GM19351 (cell line): ENCODE results near the gene PRX.
"Not testable (repeated sequence)": the region's sequence is repeated elsewhere in the genome, so short reads cannot be mapped to it uniquely, and the experiment has no call there.

Experiments
- ATAC-seq: cut with Tn5 transposase; IDR thresholded peaks from one replicate; pipeline ENCODE4 v1.9.1; 2021; ENCODE audit warnings: mild to moderate bottlenecking, moderate library complexity; ENCODE audit not compliant: unreplicated experiment

Gene PRX, protein sequence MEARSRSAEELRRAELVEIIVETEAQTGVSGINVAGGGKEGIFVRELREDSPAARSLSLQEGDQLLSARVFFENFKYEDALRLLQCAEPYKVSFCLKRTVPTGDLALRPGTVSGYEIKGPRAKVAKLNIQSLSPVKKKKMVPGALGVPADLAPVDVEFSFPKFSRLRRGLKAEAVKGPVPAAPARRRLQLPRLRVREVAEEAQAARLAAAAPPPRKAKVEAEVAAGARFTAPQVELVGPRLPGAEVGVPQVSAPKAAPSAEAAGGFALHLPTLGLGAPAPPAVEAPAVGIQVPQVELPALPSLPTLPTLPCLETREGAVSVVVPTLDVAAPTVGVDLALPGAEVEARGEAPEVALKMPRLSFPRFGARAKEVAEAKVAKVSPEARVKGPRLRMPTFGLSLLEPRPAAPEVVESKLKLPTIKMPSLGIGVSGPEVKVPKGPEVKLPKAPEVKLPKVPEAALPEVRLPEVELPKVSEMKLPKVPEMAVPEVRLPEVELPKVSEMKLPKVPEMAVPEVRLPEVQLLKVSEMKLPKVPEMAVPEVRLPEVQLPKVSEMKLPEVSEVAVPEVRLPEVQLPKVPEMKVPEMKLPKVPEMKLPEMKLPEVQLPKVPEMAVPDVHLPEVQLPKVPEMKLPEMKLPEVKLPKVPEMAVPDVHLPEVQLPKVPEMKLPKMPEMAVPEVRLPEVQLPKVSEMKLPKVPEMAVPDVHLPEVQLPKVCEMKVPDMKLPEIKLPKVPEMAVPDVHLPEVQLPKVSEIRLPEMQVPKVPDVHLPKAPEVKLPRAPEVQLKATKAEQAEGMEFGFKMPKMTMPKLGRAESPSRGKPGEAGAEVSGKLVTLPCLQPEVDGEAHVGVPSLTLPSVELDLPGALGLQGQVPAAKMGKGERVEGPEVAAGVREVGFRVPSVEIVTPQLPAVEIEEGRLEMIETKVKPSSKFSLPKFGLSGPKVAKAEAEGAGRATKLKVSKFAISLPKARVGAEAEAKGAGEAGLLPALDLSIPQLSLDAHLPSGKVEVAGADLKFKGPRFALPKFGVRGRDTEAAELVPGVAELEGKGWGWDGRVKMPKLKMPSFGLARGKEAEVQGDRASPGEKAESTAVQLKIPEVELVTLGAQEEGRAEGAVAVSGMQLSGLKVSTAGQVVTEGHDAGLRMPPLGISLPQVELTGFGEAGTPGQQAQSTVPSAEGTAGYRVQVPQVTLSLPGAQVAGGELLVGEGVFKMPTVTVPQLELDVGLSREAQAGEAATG (N-terminal part only)

DNA sequence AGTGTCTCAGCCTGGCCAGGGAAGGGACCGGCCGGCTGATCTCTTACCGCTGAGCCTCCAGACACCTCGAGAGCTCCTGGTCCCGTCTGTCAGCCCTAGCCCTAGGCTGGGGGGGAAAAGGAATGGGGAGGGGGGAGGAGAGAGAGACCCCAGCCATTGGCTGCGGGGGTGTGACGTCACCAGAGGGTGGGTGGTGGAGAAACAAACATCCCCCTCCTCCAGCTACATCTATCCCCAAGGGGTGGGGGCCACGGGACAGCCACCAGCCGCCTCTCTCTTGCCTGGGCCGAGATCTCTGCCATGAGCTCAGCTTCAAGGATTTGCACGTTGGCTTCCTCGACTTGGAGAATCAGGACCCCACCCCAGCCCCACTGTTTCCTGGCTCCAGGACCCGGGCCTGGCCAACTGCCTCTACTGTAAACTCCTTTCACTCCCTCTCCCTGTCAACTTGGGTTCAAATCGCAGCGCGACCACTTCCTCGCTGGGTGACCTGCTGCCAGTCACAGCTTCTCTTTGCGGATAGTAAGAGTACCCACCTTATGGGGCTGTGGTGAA is at the start of gene PRX:
Gene PRX (minus strand): TSS at position 88 of the 555 bp plus-strand sequence. CDS start 5,446 bp downstream, outside the sequence.
- ATAC-seq, result no peak

DNA sequence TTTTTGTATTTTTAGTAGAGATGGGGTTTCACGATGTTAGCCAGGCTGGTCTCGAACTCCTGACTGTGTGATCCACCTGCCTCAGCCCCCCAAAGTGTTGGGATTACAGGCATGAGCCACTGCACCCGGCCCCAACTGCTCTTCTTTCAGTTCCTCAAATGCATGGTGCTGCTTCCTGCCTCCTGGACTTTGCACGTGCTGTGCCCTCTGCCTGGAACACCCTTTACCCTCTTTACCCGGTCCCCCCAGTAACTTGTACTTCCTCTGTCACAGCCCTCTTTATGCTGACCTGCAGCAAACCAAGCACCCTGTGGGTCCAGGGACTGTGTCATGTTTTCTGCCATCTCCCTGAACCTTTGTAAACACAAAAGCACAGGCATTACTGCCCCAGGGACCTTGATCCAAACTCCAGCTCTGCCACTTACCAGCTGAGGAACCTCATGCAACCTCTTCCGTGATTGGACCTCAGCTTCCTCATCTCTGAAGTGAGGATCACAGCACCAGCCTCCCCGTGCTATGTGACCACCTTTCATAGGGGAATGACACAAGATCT is 48.6 kb upstream of the PRX start:
- ATAC-seq, result no peak

DNA sequence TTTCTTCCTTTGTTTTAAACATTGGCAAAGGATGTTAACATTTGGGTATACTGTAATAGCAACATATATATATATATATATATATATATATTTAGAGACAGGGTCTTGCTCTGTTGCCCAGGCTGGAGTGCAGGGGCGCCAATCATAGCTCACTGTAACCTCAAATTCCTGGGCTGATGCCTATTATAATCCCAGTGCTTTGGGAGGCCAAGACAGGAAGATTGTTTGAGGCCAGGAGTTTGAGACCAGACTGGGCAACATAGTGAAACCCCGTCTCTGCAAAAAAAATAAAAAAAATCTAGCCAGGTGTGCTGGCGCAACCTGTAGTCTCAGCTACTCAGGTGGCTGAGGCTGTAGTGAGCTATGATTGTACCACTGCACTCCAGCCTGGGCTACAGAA is 47.0 kb upstream of the PRX start:
- ATAC-seq, result no peak

DNA sequence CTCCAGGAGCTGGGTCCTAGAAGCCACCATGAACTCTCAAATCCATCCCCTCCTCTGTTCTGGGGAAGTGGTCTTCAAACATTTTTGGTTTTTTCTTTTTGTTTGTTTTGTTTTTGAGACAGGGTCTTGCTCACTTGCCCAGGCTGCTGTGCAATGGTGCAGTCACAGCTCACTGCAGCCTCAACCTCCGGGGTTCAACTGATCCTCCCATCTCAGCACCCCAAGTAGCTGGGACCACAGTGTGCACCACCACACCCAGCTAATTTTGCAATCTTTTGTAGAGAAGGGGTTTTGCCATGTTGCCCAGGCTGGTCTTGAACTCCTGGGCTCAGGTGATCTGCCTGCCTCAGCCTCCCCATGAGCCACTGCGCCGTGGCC is 45.4 kb upstream of the PRX start:
- ATAC-seq, result no peak

DNA sequence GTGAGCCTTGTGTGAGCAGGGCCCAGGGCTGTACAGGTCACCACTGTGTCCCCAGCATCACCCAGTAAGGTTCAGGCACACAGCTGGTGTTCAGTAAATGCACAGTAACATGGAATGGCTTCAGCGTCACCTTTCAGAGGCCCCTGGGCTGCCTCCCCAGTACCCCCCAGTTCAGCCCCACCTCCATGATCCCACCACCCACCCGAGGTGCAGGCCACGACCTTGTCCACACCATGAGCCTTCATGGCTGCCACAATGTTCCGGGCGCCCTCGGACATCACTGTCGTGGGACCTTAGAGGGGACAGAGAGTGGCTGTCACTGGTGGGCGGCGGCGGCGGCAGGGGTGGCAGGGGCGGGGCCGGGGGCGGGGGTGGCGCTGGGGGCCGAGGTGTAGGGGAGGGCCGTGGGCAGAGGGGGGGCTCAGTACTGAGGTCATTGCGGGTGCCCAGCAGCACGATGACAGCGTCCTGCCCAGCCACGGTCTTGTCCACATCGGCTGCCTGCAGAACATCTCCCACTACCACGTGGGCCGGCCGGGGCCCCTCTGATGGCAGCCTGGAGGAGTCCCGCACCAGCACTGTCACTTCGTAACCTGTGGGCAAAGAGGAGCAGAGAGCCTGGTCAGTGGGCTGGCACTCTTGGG is 44.9 kb upstream of the PRX start:
- ATAC-seq, result no peak

DNA sequence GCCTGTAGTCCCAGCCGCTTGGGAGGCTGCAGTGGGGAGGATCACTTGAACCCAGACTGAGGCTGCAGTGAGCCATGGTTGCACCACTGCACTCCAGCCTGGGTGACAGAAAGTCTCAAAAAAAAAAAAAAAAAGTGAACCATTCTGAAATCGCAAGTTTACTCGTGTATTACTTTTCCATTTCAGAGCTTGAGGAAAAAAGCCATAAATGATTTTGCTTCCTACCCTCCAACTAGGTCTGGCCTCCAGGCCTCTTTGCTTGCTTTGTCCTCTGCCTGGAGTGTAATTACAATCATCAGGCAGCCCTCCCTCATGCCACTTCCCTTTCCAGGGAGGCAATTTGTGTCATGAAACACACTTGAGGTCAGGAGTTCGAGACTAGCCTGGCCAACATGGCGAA is 43.9 kb upstream of the PRX start:
- no peak for ATAC-seq

DNA sequence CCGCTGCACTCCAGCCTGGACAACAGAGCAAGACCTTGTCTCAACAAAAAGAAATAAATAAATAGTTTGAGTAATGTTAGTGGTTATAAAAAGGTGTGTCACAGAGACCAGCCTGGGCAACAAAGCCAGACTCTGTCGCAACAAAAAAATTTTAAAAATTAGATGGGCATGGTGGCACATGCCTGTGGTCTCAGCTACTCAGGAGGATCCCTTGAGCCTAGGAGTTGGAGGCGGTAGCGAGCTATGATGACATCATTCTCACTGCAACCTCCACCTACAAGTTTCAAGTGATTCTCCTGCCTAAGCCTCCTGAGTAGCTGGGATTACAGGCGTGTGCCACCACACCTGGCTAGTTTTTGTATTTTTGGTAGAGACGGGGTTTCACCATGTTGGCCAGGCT is 40.8 kb upstream of the PRX start:
- not testable (repeated sequence) for ATAC-seq

DNA sequence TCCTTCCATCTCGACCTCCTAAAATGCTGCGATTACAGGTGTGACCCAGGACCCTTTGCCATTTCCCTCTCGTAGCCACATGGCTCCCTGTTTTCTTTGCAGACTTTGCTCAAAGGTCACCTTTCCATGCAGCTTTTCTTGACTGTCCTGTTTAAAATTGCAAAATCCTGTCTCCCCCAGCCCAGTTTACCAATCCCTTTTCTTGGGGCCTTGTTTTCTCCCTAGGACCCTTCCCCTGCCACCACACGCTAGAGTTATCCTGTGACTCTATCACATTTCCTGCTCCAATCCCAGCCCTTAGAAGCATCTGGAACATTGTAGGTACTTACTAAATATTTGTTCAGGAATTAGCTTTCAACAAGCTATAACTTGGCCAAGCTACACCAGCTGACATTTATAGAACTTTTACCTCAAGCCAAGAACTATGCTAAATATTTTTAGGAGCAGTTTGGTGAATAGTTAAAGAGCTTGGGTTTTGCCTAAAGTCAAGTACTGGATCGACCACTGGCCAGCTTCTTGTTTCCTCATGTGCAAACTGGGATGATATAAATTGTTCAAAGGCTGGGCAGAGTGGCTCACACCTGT is 40.1 kb upstream of the PRX start:
- no peak for ATAC-seq

DNA sequence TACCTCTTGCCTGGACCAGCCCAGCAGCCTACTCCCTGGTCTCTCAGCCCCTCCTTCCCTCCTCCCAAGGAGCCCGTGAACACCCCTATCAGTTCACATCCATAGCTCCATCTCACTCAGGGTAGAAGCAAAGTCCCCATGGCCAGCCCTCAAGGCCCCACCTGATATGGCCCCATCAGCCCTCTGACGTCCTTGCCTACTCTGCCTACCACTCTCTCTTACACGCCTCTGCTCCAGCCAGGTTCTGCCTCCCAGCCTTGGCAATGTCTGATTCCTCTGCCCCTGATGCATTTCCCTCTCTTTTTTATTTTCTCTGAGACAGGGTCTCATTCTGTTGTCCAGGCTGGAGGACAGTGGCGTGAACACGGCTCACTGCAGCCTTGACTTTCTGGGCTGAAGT is 38.8 kb upstream of the PRX start:
- no peak for ATAC-seq

DNA sequence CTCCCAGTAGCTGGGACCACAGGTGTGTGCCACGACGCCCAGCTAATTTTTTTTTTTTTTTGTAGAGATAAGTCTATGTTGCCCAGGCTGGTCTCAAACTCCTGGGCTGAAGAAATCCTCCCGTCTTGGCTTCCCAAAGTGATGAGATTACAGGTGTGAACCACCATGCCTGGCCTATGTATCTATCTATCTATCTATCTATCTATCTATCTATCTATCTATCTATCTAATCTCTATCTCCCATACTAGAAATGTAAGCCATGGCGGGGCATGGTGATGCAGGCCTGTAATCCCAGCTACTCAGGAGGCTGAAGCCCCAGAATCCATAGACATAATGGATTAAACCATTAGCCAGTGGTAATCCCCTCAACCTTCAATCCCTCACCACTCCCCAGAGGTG is 37.5 kb upstream of the PRX start:
- ATAC-seq, result no peak

DNA sequence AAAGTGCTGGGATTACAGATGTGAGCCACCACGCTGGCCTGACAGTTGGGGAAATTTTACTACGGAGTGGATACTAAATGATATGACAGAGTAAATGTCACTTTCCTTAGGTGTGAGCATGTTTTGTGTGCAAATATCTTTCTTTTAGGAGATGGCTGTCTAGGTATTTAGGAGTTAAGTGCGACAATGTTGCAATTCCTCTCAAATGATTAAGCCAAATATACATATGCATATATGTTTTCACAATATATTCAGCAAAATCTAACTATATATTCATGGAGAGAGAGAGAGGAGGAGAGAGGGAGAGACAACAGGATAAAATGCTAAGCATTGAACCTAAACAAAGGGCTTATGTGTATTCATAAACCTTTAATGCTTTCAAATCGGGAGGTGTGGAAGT is 36.3 kb upstream of the PRX start:
- no peak for ATAC-seq

DNA sequence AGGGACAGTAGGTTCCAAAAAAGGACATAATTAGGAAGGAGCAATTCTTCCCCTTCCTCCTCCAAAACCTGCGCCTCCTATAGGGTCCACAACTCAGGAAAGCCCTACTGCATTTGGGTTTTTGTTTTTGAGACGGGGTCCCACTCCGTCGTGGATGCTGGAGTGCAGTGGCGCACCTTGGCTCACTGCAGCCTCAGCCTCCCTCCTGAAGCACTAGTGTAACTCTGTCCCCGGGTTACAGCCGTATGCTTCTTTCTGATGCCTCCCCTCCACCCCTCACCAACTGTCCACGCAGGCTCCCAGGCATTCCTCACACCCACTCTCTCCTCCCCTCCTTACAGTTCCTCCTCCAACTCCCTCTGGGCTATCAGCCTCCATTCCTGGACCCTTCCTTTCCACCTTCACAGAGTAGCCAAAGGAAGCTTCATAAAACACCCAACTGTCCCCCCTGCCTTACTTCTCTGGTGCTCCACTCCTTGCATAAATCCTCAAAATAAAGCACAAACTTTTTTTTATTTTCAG is 33.1 kb upstream of the PRX start:
- no peak for ATAC-seq

DNA sequence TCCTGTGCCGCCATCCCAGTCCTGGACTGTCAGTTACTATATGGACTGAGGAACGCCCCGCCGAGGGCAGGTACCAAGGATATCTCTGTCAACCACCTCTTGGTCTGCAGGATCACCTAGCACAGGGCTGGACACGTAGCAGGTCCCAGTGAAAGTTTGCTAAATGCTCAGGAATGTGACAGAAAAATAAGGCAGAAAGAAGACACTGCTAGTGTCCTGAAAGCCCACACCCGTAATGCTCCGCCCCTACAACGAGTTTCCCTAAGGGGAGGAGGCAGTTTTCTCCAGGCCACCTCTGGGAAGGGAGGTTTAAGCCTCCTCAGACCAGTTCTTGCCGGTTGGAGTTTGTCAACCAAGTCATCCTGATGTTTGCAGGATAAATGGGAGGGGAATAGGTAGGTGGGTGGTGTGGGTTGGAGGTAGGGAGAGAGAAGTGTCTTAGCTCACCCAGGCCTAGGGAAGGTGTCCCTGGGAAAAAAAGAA is 32.6 kb upstream of the PRX start:
- ATAC-seq, result no peak

DNA sequence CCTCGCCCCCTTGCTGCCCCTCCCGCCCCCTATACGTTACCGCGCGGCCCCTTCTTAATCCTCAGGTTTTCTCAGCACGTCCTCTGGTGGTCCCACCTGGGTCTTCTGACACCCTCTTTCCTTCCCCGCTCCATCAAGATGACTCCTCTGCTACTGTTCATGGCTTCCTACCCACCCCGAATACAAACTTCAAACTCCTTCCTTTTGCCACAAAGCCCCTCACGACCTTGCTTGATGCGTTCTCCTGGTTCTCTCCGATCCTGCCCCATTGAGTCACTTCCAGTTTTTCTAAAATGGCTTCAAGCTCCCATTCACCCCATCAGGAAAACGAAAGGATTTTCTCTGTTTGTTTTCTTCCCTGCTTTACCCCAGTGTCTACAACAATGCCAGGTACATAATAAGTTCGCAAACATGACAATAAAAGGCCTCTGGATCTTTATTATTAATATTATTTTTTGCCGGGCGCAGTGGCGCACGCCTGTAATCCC is 31.7 kb upstream of the PRX start:
- ATAC-seq, result no peak

DNA sequence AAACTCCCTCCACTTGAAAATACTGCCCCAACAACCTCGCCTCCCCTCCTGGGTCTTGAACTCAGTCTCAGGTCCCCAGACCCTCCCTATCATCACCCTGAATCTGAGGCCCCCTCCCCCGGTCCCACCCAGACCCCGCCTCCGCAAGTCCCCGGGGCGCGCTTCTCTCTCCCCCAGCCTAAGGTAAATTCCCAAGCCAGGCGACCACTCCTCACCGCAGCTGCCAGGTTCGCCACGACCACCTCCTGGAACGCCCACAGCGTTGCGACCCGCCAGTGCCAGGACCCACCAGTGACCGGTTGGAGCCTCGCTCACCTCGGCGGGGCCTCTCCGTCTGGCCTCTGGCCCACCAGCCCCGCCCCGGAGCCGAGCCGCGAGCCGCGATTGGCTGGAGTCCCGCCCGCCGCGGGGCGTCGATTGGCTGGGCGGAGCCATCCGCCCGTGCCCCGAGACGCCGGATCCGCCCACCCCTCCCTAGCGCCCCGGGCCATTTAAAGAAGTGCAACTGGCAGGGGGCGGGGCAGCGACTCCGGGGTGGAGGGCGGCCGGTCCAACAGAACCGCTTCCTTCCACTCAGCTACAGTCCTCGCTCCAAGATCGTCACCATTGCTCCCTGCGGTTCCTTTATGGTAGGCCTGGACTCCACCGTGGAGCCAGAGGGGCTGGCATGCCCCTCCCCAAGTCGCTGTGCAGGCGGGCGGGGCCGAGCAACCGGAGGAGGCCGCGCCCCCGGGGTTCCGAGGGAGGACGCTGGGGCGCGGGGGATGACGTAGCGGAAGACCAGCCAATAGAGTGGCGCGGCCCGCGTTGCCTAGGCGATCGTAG is 31.0 kb upstream of the PRX start, which contains the start of gene SERTAD3:
Gene SERTAD3 (minus strand): TSS at position 336 of the 825 bp plus-strand sequence. CDS start 2,255 bp downstream, outside the sequence.
- ATAC-seq, result peak; percentile 62

DNA sequence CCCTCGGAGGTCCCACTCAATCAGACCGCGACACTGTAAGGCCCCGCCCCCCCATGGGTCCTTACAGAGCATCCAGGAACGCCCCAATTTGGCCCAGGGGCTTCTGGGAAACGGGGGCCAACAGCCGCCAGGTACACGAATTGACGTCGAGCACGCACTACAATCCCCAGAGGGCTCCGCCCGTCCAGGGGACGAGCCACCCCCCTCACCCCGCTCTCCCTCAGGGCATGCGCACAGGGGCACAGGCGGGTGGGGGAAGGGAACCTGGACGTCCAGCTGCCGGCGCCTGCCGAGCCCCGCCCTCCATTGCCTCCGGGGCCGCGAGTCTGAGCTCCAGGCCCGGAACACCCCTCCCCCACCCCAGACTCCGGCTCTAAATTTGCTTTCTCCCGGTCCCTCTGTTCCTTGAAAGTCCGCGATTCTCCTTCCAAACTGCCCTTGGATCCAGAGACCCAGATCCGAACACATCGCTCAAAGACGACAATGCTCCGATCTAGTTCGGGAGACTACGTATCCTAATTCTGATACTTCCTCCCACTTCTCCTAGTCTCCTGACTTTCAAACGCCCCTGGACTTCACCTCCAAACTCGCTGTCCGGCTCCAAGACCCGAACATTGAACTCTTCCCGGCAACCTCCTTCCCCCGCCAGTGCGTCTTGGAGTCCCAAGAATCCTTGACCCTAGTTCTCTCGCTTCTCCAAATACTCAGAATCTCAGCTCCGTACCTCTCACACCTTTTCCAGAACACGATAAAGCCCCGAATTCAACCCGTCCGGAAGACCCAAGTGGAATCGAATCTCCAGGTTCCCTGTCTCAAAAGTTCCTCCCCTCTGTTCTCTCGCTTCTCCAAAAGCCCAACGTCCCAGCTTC is 30.2 kb upstream of the PRX start:
- peak; percentile 69 for ATAC-seq
